NCI-H446 treated with DMSO at 0.1 percent for 48 hours (cell line): Measurements from ENCODE around the gene KCNG4.

Experiments
- DNase-seq: peaks from one replicate; lab custom pipeline; 2025; lab: John Stamatoyannopoulos, UW

The KCNG4 gene

GRCh38 chr16:84266451-84266850 lies 26.6 kb upstream of the KCNG4 start:
- no peak for DNase-seq

GRCh38 chr16:84262939-84263338 lies 23.1 kb upstream of the KCNG4 start:
- DNase-seq: no peak

GRCh38 chr16:84262031-84262430 lies 22.2 kb upstream of the KCNG4 start:
- DNase-seq: no peak

- DNase-seq: no peak
Measured at GRCh38 chr16:84260766-84261554, 21.1 kb upstream of the KCNG4 start.

GRCh38 chr16:84259691-84260090 lies 19.9 kb upstream of the KCNG4 start:
- no peak for DNase-seq

- DNase-seq: no peak
Measured at GRCh38 chr16:84258266-84258665, 18.5 kb upstream of the KCNG4 start.

- no peak for DNase-seq
Measured at GRCh38 chr16:84255050-84255810, 15.4 kb upstream of the KCNG4 start.

- DNase-seq: no peak
Measured at GRCh38 chr16:84254062-84254461, 14.2 kb upstream of the KCNG4 start.

- DNase-seq: no peak
Measured at GRCh38 chr16:84253173-84253572, 13.4 kb upstream of the KCNG4 start.

GRCh38 chr16:84252184-84252583 lies 12.4 kb upstream of the KCNG4 start:
- DNase-seq: no peak

- no peak for DNase-seq
Measured at GRCh38 chr16:84247844-84248243, 8.0 kb upstream of the KCNG4 start.

- DNase-seq: no peak
Measured at GRCh38 chr16:84247331-84247730, 7.5 kb upstream of the KCNG4 start.

GRCh38 chr16:84246679-84247077 lies 6.9 kb upstream of the KCNG4 start:
- no peak for DNase-seq

GRCh38 chr16:84245956-84246678 lies 6.3 kb upstream of the KCNG4 start:
- DNase-seq: no peak

- no peak for DNase-seq
Measured at GRCh38 chr16:84244728-84245127, 4.9 kb upstream of the KCNG4 start.

GRCh38 chr16:84243732-84244131 lies 3.9 kb upstream of the KCNG4 start:
- no peak for DNase-seq

- no peak for DNase-seq
Measured at GRCh38 chr16:84242839-84243238, 3.0 kb upstream of the KCNG4 start.

GRCh38 chr16:84241778-84242177 lies 2.0 kb upstream of the KCNG4 start:
- DNase-seq: no peak

- DNase-seq: no peak
Measured at GRCh38 chr16:84240455-84240854, 643 bp upstream of the KCNG4 start.

GRCh38 chr16:84239141-84239769 lies 557 bp downstream of the KCNG4 start:
- no peak for DNase-seq

- DNase-seq: no peak
Measured at GRCh38 chr16:84237994-84238750, 1.6 kb downstream of the KCNG4 start.

GRCh38 chr16:84236671-84237070 lies 3.1 kb downstream of the KCNG4 start:
- DNase-seq: no peak
